Activated CD8-positive, alpha-beta T cell treated with anti-CD3 and anti-CD28 coated beads for 36 hours (primary cell): ENCODE data around the gene ZMPSTE24. TPM values are rescaled to one million over a fixed set of nuclear protein-coding genes. Genes with fewer than 3 reads are reported as not detected.
"Not testable (repeated sequence)": the region's sequence is repeated elsewhere in the genome, so short reads cannot be mapped to it uniquely, and the experiment has no call there.

Source experiments
- ATAC-seq: fragments of 200-7000 bp; cut with Tn5 transposase; one replicate; pipeline ENCODE4 v1.10.0; 2021; ENCODE audit warnings: mild to moderate bottlenecking, moderate library complexity
- CTCF ChIA-PET: fragments of 350-600 bp; sonication (Branson Sonifier 250); formaldehyde crosslinking; loops from one replicate; lab custom pipeline; 2021; ENCODE audit warnings: antibody characterized with exemption; lab: Charles Lee
- POLR2A ChIA-PET: fragments of 350-600 bp; sonication (Branson Sonifier 250); formaldehyde crosslinking; loops from one replicate; lab custom pipeline; 2021; ENCODE audit warnings: antibody characterized with exemption; lab: Charles Lee
- DNase-seq: peaks from one replicate; pipeline ENCODE4 v3.0.0-alpha.2; 2020
- H3K27ac Mint-ChIP-seq: one replicate; pipeline ENCODE4 v1.8.0; 2021; ENCODE audit warnings: mild to moderate bottlenecking, mixed read lengths
- H3K27me3 Mint-ChIP-seq: one replicate; pipeline ENCODE4 v1.8.0; 2021; ENCODE audit warnings: mixed read lengths
- H3K36me3 Mint-ChIP-seq: one replicate; pipeline ENCODE4 v1.8.0; 2021; ENCODE audit warnings: low read depth, mixed read lengths
- H3K4me1 Mint-ChIP-seq: one replicate; pipeline ENCODE4 v1.8.0; 2021; ENCODE audit warnings: low read depth, mixed read lengths
- H3K4me3 Mint-ChIP-seq: one replicate; pipeline ENCODE4 v1.8.0; 2021; ENCODE audit warnings: mild to moderate bottlenecking, moderate library complexity, mixed read lengths
- H3K9me3 Mint-ChIP-seq: one replicate; pipeline ENCODE4 v1.8.0; 2021; ENCODE audit warnings: mixed read lengths
- intact Hi-C: fragments of 100-400 bp; cut with micrococcal nuclease; formaldehyde crosslinking; loops from one replicate; pipeline ENCODE4 v1.10.0; 2022
- total RNA-seq, 2 experiments: library from RNA; stranded (reverse); gene quantifications; one replicate each; pipeline ENCODE4 v1.2.3, GENCODE V29; 2021
- TF ChIP-seq, protein P1 (sequence below): fragments of 200-600 bp; IDR thresholded peaks from one replicate; pipeline ENCODE4 v1.8.0; 2022; ENCODE audit warnings: antibody characterized with exemption, mild to moderate bottlenecking

ZMPSTE24 gene
- total RNA-seq = 10 to 100 TPM; 20.1 to 21.2 TPM

GRCh38 chr1:40257688-40258444 is at the start of gene ZMPSTE24:
TSS of gene ZMPSTE24 (plus strand) at chr1:40258236. CDS start at chr1:40258272, 36 bp downstream.
- Mint-ChIP-seq H3K27me3 (no peaks in the 10 kb centered on the region), H3K27ac (peak within 1 kb of the TSS; percentile 98), H3K4me3 (peak within 1 kb of the TSS; percentile 94), H3K9me3 (no peaks in the 10 kb centered on the region), H3K36me3 (peaks cover 34% of the 10 kb centered on the region), H3K4me1 (peaks cover 48% of the 10 kb centered on the region)
- POLR2A ChIA-PET = interaction anchor here (0.6 to 2.1 kb wide), 14 partner anchors 9 to 647 kb away, joined by 3 to 11 read pairs (median 3); partner anchors contain the start of genes COL9A2, RLF and ZFP69B
- peak; percentile 98 for DNase-seq
- CTCF ChIA-PET = interaction anchor here (1.2 to 2.5 kb wide), 5 partner anchors 12 to 114 kb away, joined by 3 to 11 read pairs (median 6); no protein-coding TSS in a partner anchor
- ATAC-seq = peak; percentile 97
- TF ChIP-seq, protein P1, sequence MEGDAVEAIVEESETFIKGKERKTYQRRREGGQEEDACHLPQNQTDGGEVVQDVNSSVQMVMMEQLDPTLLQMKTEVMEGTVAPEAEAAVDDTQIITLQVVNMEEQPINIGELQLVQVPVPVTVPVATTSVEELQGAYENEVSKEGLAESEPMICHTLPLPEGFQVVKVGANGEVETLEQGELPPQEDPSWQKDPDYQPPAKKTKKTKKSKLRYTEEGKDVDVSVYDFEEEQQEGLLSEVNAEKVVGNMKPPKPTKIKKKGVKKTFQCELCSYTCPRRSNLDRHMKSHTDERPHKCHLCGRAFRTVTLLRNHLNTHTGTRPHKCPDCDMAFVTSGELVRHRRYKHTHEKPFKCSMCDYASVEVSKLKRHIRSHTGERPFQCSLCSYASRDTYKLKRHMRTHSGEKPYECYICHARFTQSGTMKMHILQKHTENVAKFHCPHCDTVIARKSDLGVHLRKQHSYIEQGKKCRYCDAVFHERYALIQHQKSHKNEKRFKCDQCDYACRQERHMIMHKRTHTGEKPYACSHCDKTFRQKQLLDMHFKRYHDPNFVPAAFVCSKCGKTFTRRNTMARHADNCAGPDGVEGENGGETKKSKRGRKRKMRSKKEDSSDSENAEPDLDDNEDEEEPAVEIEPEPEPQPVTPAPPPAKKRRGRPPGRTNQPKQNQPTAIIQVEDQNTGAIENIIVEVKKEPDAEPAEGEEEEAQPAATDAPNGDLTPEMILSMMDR = no peak
- intact Hi-C loops = loop anchor here (10.0 kb wide), 1 partner anchor 93 kb away; the partner anchor contains the start of gene RLF

DNA sequence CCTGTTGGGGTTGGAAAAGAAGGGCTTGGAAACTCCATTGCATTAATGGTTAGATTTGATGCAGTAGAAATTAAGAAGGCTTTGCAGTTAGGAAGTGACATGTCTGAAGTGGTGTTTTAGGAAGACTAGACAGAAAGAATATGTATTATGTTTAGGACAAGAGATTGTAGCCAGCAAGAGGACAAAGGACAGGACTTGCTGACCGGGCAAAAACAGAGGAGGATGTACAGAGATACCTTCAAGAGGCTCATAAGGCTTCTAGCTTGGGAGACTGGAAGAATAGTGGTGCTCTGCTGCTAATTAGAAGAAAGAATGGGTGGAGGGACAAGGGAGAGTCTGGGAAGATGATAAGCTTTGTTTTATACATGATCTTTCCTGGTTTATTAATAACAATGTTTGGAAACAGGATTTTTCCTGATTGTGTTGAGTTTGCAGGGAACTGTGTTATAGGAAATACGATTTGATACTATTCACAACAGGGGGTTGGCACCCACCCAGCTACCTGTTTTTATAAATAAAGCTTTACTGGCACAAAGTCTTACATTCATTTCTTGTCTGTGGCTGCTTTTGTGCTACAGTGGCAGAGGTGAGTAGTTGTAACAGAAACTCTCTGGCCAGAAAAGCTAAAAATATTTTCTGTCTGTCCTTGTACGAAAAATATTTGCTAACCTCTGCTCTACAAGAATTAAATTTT is 47.4 kb upstream of the ZMPSTE24 start:
- Mint-ChIP-seq H3K27ac (no peak overlapping the region), H3K9me3 (no peaks in the 10 kb centered on the region), H3K27me3 (no peaks in the 10 kb centered on the region), H3K4me1 (peaks cover 9% of the 10 kb centered on the region), H3K4me3 (no peak overlapping the region), H3K36me3 (peaks cover 19% of the 10 kb centered on the region)
- DNase-seq (no peak), ATAC-seq (no peak)
- CTCF ChIA-PET = interaction anchor here (0.9 to 1.5 kb wide), 4 partner anchors 32 to 128 kb away, joined by 3 to 8 read pairs (median 4); no protein-coding TSS in a partner anchor
- POLR2A ChIA-PET = no interaction called here
- intact Hi-C loops = no loop called here
- TF ChIP-seq, protein P1 = no peak

GRCh38 chr1:40218333-40218732 is 39.7 kb upstream of the ZMPSTE24 start:
- Mint-ChIP-seq H3K27me3 (no peaks in the 10 kb centered on the region), H3K4me3 (no peak overlapping the region), H3K4me1 (peaks cover 46% of the 10 kb centered on the region), H3K9me3 (no peaks in the 10 kb centered on the region), H3K27ac (peak overlapping the region; percentile 47), H3K36me3 (peaks cover 21% of the 10 kb centered on the region)
- intact Hi-C loops = no loop called here
- ATAC-seq (no peak), DNase-seq (no peak)
- TF ChIP-seq, protein P1 = no peak
- ChIA-PET POLR2A (interaction anchor here (1.0 kb wide), 1 partner anchor 39 kb away, joined by 5 read pairs; no protein-coding TSS in a partner anchor), CTCF (interaction anchor here (0.9 to 1.3 kb wide), 2 partner anchors 14 to 74 kb away, joined by 3 to 4 read pairs; no protein-coding TSS in a partner anchor)

DNA sequence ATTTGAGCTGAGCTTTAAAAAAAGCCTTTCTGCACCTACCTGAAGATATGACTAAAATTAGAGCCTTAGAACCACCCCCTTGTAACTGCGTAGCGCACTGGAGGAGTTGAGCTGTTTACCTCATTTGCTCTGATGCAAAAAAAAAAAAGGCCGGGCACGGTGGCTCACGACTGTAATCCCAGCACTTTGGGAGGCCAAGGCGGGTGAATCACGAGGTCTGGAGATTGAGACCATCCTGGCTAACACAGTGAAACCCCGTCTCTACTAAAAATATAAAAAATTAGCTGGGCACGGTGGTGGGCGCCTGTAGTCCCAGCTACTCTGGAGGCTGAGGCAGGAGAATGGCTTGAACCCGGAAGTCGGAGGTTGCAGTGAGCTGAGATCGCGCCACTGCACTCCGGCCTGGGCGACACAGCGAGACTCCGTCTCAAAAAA is 36.5 kb upstream of the ZMPSTE24 start:
- H3K27me3 Mint-ChIP-seq, DNase-seq, ATAC-seq, POLR2A ChIA-PET, intact Hi-C loops, H3K4me3 Mint-ChIP-seq, H3K27ac Mint-ChIP-seq, CTCF ChIA-PET, H3K9me3 Mint-ChIP-seq: not testable (repeated sequence)
- peaks cover 40% of the 10 kb centered on the region for H3K4me1 Mint-ChIP-seq
- H3K36me3 Mint-ChIP-seq = peaks cover 21% of the 10 kb centered on the region

GRCh38 chr1:40221977-40222772 is 35.9 kb upstream of the ZMPSTE24 start:
- ATAC-seq = no peak
- ChIA-PET POLR2A (no interaction called here), CTCF (no interaction called here)
- H3K36me3 Mint-ChIP-seq = peaks cover 17% of the 10 kb centered on the region
- no peak overlapping the region for H3K27ac Mint-ChIP-seq
- no peaks in the 10 kb centered on the region for H3K27me3 Mint-ChIP-seq
- TF ChIP-seq, protein P1 = no peak
- intact Hi-C loops = no loop called here
- no peak overlapping the region for H3K4me3 Mint-ChIP-seq
- DNase-seq = no peak
- H3K9me3 Mint-ChIP-seq = no peaks in the 10 kb centered on the region
- H3K4me1 Mint-ChIP-seq = peaks cover 37% of the 10 kb centered on the region
